Transverse colon (tissue), 4 donors: ENCODE results near the gene SERPINF2. TPM values are rescaled to one million over a fixed set of nuclear protein-coding genes. Genes with fewer than 3 reads are reported as not detected.
"Not testable (repeated sequence)": the region's sequence is repeated elsewhere in the genome, so short reads cannot be mapped to it uniquely, and the experiment has no call there.

ENCODE experiments used
- DNase-seq: peaks from one replicate; pipeline ENCODE4 v3.0.0-alpha.2; 2019
- H3K27ac ChIP-seq, 4 donors: fragments of 200-600 bp; sonication (generic); 2 replicates each; pipeline ENCODE4 v1.5.1; 2016 to 2018; ENCODE audit warnings: inconsistent platforms in 4 of 4
- H3K27me3 ChIP-seq: fragments of 200-600 bp; sonication (generic); 2 replicates; pipeline ENCODE4 v1.5.1; 2017; ENCODE audit warnings: inconsistent platforms
- H3K36me3 ChIP-seq, 4 donors: fragments of 200-600 bp; sonication (generic); 2 replicates each; pipeline ENCODE4 v1.5.1; 2017 to 2019; ENCODE audit warnings: inconsistent platforms in 4 of 4
- H3K4me1 ChIP-seq, 4 donors: fragments of 200-600 bp; sonication (generic); 2 replicates each; pipeline ENCODE4 v1.5.1; 2017 to 2020; ENCODE audit warnings: inconsistent platforms in 4 of 4
- H3K4me3 ChIP-seq, 4 donors: fragments of 200-600 bp; sonication (generic); 1 replicate in 1 of 4; 2 replicates in 3 of 4; pipeline versions ENCODE4 v1.5.1 to v1.6.1; 2017 to 2019; ENCODE audit warnings: inconsistent platforms in 4 of 4
- H3K9me3 ChIP-seq, 2 donors: fragments of 200-600 bp; sonication (generic); 2 replicates each; pipeline ENCODE4 v1.5.1; 2017 to 2019; ENCODE audit warnings: inconsistent platforms in 2 of 2
- EP300 ChIP-seq: sonication (generic); formaldehyde crosslinking; IDR thresholded peaks from one replicate; pipeline ENCODE4 v1.6.1; 2017; ENCODE audit warnings: antibody characterized with exemption, low read depth
- POLR2A ChIP-seq: fragments of 450-650 bp; IDR thresholded peaks from one replicate; pipeline ENCODE4 v1.6.1; 2016; ENCODE audit warnings: antibody characterized with exemption, mild to moderate bottlenecking, moderate library complexity
- POLR2AphosphoS5 ChIP-seq, 3 donors: sonication (generic); formaldehyde crosslinking; IDR thresholded peaks; one replicate each; pipeline ENCODE4 v1.6.1; 2016; ENCODE audit warnings: antibody characterized with exemption in 3 of 3
- WGBS, 2 donors: methylation state at CpG; one replicate each; pipeline ENCODE4 v1.1.5; 2018; ENCODE audit warnings: low coverage in 1 of 2; 5-methylcytosine and 5-hydroxymethylcytosine counted together
- in situ Hi-C, 4 donors: fragments of 200-750 bp; cut with MboI; loops; one replicate each; pipeline versions ENCODE4 v1.15.0 to v1.15.1; 2017; ENCODE audit warnings: low sequenced_read_pairs in 3 of 4, low pct_ligation_motif_present in 1 of 4, low pct_unique_long_range_greater_than_20kb in 1 of 4
- intact Hi-C: fragments of 100-400 bp; cut with DNase I; formaldehyde crosslinking; loops from one replicate; pipeline ENCODE4 v1.15.1; 2023; ENCODE audit warnings: low total_unique reads
- total RNA-seq, 4 donors: library from RNA; depleted of rRNA; stranded (reverse); fragments of >200 nt; gene quantifications; one replicate each; pipeline ENCODE4 v1.1.0, GENCODE V29; 2016
- TF ChIP-seq, protein P1 (sequence below), 5 experiments: fragments of 200-600 bp in 3 of 5; fragments of 450-650 bp in 2 of 5; sonication (generic) in 3 of 5; IDR thresholded peaks; 1 replicate in 2 of 5; 2 replicates in 3 of 5; pipeline ENCODE4 v1.5.1; 2016 to 2017; ENCODE audit warnings: antibody characterized with exemption in 5 of 5, inconsistent platforms in 3 of 5, mild to moderate bottlenecking in 2 of 5, moderate library complexity in 1 of 5

The SERPINF2 gene
- total RNA-seq, 4 donors from 2014 or later = 3.2 to 10.5 (median 3.4) TPM; not detected in 1

DNA sequence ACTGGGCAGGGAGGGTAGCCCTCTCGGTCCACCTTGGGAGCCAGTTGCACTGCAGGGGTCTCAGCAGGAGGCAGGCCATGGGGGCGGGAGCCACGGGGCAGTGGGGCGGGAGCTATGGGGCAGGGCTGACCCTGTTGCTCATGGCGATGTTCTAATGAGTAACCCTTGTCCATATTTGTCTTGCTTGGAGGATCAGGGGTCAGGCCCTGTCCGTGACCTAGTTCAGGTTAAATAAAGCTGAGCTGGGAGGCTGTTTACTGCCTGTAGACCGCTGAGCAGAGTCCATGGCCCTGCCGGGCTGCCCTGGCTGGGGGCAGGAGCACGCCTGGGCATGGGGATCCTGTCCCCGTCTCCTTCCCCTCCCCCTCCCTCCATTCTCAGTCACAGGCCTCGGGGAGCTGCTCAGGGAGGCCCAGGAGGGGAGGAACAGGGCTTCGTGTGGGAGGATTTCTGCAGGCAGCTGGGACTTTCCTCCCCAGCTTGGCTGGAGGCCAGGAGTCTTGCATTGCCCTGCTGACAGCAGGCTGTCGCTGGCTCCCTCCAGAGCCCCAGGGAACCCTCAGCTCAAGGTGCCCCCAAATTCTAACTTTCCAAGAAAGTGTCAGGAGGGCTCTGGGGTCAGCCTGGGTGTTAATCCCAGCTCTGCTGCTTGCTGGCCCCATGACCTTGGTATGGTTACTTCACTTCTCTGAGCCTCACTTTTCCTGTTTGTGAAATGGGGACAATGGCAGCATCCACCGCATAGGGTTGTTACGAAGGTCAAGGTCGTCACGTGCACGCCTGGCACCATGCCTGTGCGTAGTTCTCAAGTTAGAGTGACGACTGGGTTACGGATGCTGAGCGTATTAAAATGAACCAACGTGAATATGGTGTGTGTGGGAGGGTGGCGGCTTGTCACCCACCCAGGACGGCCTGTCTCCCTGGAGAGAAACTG lies 6.1 kb upstream of the SERPINF2 start:
- H3K9me3 ChIP-seq = no peaks in the 10 kb centered on the region
- TF ChIP-seq, protein P1, sequence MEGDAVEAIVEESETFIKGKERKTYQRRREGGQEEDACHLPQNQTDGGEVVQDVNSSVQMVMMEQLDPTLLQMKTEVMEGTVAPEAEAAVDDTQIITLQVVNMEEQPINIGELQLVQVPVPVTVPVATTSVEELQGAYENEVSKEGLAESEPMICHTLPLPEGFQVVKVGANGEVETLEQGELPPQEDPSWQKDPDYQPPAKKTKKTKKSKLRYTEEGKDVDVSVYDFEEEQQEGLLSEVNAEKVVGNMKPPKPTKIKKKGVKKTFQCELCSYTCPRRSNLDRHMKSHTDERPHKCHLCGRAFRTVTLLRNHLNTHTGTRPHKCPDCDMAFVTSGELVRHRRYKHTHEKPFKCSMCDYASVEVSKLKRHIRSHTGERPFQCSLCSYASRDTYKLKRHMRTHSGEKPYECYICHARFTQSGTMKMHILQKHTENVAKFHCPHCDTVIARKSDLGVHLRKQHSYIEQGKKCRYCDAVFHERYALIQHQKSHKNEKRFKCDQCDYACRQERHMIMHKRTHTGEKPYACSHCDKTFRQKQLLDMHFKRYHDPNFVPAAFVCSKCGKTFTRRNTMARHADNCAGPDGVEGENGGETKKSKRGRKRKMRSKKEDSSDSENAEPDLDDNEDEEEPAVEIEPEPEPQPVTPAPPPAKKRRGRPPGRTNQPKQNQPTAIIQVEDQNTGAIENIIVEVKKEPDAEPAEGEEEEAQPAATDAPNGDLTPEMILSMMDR (IDR thresholded peaks at IDR 0.05) = no peak
- TF ChIP-seq POLR2A (no peak), EP300 (no peak), POLR2AphosphoS5 (IDR thresholded peaks at IDR 0.05) (no peak)
- in situ Hi-C loops = no loop called here
- H3K27me3 ChIP-seq = no peaks in the 10 kb centered on the region
- peak overlapping the region; percentile 4 to 39 (median 30) for H3K27ac ChIP-seq
- peaks cover 0 to 21% (median 5%) of the 10 kb centered on the region in 4 donors for H3K4me1 ChIP-seq
- no peak overlapping the region for H3K4me3 ChIP-seq
- WGBS, 2 donors = 59 to 83% methylated on average over 12 to 22 of the region's 25 CpGs
- intact Hi-C loops = no loop called here
- H3K36me3 ChIP-seq = peaks cover 0 to 16% (median 3%) of the 10 kb centered on the region in 4 donors
- DNase-seq = peak; percentile 52

GRCh38 chr17:1737531-1738291 lies 5.0 kb upstream of the SERPINF2 start:
- Histone ChIP-seq H3K27ac (peak overlapping the region in 1 of 4 donors; percentile 39), H3K9me3 (no peaks in the 10 kb centered on the region), H3K4me3 (no peak overlapping the region), H3K27me3 (no peaks in the 10 kb centered on the region), H3K4me1 (peaks cover 0 to 21% (median 5%) of the 10 kb centered on the region in 4 donors), H3K36me3 (peaks cover 0 to 15% (median 3%) of the 10 kb centered on the region in 4 donors)
- in situ Hi-C loops = no loop called here
- WGBS, 2 donors = 93 to 100% methylated on average over 3 to 15 of the region's 21 CpGs
- TF ChIP-seq POLR2AphosphoS5 (IDR thresholded peaks at IDR 0.05) (no peak), EP300 (no peak), POLR2A (no peak)
- TF ChIP-seq, protein P1 (IDR thresholded peaks at IDR 0.05) = no peak
- intact Hi-C loops = no loop called here
- DNase-seq = no peak

DNA sequence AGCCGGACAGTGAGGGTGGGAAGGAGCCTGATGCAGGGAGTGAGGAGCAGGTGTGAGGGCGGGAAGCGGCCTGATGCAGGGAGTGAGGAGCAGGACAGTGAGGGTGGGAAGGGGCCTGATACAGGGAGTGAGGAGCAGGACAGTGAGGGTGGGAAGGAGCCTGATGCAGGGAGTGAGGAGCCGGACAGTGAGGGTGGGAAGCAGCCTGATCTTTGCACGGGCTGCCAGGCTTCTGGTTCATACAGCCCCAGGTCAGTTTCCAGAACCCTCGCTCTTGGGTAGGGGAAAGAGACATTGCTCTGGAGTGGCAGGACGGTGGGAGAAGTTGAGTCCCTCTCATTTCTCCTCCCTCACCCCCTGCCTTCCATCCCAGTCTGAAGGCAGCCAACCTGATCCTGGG lies 772 bp upstream of the SERPINF2 start:
- H3K4me3 ChIP-seq = not testable (repeated sequence)
- 89% methylated on average over 7 of the region's 7 CpGs; no CpG with 5 or more reads in 1 of the 2 donors for WGBS, 2 donors

GRCh38 chr17:1743088-1743439 lies 393 bp downstream of the SERPINF2 start:
- no peaks in the 10 kb centered on the region for H3K27me3 ChIP-seq
- no peaks in the 10 kb centered on the region for H3K9me3 ChIP-seq
- H3K27ac ChIP-seq = no peak overlapping the region
- 82% methylated on average over 2 of the region's 2 CpGs; no CpG with 5 or more reads in 1 of the 2 donors for WGBS, 2 donors
- intact Hi-C loops (no loop called here), in situ Hi-C loops (no loop called here)
- H3K36me3 ChIP-seq = no peaks in the 10 kb centered on the region
- peaks cover 0 to 11% (median 5%) of the 10 kb centered on the region in 4 donors for H3K4me1 ChIP-seq
- H3K4me3 ChIP-seq = no peak overlapping the region
- no peak for DNase-seq
- TF ChIP-seq POLR2AphosphoS5 (IDR thresholded peaks at IDR 0.05) (no peak), EP300 (no peak), POLR2A (no peak)
- TF ChIP-seq, protein P1 (IDR thresholded peaks at IDR 0.05) = no peak

More for the DNA sequence above, 772 bp upstream of the SERPINF2 start:
- H3K4me1 ChIP-seq = peaks cover 0 to 14% (median 2%) of the 10 kb centered on the region in 4 donors
- in situ Hi-C loops, H3K36me3 ChIP-seq, intact Hi-C loops, H3K27me3 ChIP-seq, H3K9me3 ChIP-seq, H3K27ac ChIP-seq, DNase-seq: not testable (repeated sequence)
